ENCODE measurements around the gene NEDD8.
A peak's percentile ranks its signal among the peaks of the same experiment; 100 is the strongest.

NEDD8 gene

DNA sequence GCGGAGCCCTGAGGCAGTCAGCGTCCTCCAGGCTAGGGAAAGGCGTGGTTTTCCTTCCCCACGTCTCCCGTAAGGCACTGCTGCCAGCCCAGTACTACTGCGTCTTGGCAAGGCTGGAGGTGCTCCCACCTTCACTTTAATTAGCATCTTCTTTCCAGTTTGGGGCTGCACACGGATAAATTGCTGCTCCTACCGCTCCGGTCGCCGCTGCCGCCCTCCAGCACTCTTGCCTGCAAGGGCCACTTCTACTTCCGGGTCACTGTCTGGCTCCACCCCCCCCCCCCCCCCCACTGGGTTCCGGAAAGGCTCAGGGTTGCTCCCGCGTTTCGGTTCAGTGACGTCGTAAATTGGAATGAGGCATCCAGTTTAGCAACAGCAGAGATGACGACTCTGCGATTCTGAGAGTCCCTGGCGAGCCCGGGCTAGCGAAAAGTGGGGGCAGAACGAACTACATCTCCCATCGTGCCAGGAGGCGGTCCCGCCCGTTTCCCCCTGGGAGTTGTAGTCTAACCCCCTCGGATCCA, at the start of gene NEDD8:
Gene NEDD8, minus strand, starts transcription at position 247 of the 524 bp plus-strand sequence. Its CDS starts 100 bp downstream, at position 147.
- peak; percentile 95 to 96 for DNase-seq (ENCODE audit: low read depth in 2 of 2)

DNA sequence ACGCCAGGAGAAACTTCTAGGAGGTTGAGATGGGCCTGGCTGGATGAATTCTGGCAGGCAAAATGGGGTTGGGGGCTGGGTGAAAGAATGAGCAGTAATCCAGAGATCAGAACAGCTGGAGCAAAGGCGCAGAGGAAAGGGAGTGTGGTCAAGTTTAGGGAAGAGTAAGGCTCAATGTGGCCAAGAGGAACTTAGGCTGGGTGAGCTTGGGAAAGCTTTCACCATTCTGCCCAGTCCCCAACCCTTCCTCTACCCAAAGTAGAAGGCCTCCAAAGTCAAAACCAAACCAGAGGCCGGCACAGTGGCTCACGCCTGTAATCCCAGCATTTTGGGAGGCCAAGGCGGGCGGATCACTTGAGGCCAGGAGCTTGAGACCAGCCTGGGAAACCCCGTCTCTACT, 49.5 kb upstream of the NEDD8 start:
- DNase-seq (ENCODE audit: low read depth in 2 of 2) = no peak

- DNase-seq (ENCODE audit: low read depth in 2 of 2) = no peak
These were observed 48.8 kb upstream of the NEDD8 start for GRCh38 chr14:24280797-24281460.

- DNase-seq (ENCODE audit: low read depth in 2 of 2) = no peak
These were observed 47.4 kb upstream of the NEDD8 start for GRCh38 chr14:24279301-24280186.

GRCh38 chr14:24278424-24278823, 46.3 kb upstream of the NEDD8 start:
- DNase-seq (ENCODE audit: low read depth in 2 of 2) = no peak

GRCh38 chr14:24277606-24278321, 45.6 kb upstream of the NEDD8 start:
- DNase-seq (ENCODE audit: low read depth in 2 of 2) = no peak

GRCh38 chr14:24277071-24277470, 44.9 kb upstream of the NEDD8 start:
- DNase-seq (ENCODE audit: low read depth in 2 of 2) = no peak

DNA sequence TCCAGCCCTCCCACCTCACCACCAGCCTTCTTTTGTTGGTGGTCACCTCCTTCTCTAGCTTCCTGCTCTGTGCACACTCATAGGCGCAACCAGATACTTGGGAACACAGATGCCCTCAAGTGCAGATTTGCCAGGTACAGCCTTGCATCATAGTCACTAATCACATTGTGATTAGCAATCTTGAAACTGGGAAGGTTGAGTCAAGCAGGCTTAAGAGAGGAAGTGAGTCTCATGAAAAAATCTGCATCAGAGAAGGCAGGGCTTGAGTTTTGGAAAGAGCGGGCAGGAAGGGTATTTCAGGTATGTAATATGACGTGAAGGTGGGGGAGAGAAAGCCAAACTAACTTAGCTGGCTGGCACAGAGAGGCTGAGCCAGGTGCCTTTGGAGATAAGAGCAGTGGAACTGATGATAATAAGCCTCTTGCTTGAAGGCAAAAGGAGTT, 42.0 kb upstream of the NEDD8 start:
- DNase-seq (ENCODE audit: low read depth in 2 of 2) = no peak

GRCh38 chr14:24273422-24273998, 41.3 kb upstream of the NEDD8 start:
- no peak for DNase-seq (ENCODE audit: low read depth in 2 of 2)

DNA sequence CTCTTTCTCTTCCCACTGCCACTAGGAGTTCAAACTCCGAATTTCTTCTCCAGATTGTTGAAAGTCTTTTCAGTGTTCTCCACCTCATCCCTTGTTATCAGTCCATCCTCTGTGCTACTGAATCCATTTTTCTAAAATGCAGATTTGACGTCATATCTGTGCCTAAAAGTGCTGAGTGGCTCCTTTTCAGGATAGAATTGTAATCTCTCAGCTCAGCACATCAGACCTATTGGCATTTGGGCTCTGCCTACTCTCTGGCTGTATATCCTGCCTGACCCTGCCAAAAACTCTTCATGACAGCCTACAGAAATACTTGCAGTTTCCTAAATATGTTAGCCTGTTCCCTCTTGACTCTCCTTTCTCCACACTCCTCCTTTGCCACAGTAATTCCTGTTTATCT, 40.3 kb upstream of the NEDD8 start:
- DNase-seq (ENCODE audit: low read depth in 2 of 2) = no peak

GRCh38 chr14:24271834-24272263, 39.7 kb upstream of the NEDD8 start:
- DNase-seq (ENCODE audit: low read depth in 2 of 2) = no peak

- peak; percentile 60 to 64 for DNase-seq (ENCODE audit: low read depth in 2 of 2)
These were observed 39.1 kb upstream of the NEDD8 start, which contains the start of gene RABGGTA for GRCh38 chr14:24271134-24271833. Gene RABGGTA (minus strand): TSS chr14:24271597. CDS start chr14:24271115, 482 bp downstream.

- DNase-seq (ENCODE audit: low read depth in 2 of 2) = no peak
These were observed 38.5 kb upstream of the NEDD8 start for GRCh38 chr14:24270537-24271133.

- DNase-seq (ENCODE audit: low read depth in 2 of 2) = no peak
These were observed 37.9 kb upstream of the NEDD8 start for GRCh38 chr14:24269910-24270536.

DNA sequence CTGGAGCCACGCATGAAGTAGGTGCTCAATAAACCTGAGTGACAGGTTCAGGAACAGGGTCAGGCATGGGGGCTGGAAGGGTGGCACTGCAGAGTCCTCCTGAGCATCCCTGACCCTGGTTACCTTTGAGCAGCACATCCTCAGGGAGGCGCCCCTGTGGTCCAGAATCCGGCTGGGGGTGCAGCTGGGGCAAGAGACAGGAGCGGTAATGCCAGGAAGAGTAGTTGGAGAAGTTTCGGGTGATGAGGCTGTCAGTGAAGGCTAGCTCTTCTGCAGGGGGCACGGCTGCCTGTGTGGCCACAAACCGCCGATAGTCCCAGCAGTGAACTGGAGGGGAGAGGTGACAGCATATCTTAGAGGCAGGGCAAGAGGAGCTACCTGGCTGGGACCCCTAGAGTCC, 37.2 kb upstream of the NEDD8 start:
- no peak for DNase-seq (ENCODE audit: low read depth in 2 of 2)

DNA sequence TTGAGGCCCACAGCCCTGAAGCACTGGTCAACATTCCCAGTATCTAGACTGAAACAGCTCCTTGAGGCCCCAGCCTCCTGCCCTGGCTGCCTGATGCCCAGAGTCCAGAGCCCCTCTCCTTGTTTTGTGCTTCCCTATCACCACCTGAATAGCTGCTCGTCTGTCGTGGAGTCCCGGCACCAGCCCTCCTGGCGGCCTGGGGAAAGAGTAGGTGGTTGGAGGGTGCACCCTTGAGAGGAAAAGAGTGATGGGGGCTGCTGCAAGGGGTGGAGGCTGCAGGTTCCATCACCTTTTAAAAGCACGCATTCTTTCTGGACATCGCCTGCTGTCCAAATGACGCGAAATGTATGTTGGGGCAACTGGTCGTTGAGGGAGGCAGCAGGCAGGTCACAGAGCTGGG, 36.1 kb upstream of the NEDD8 start:
- no peak for DNase-seq (ENCODE audit: low read depth in 2 of 2)

- no peak for DNase-seq (ENCODE audit: low read depth in 2 of 2)
These were observed 35.3 kb upstream of the NEDD8 start for GRCh38 chr14:24267516-24267915.

DNA sequence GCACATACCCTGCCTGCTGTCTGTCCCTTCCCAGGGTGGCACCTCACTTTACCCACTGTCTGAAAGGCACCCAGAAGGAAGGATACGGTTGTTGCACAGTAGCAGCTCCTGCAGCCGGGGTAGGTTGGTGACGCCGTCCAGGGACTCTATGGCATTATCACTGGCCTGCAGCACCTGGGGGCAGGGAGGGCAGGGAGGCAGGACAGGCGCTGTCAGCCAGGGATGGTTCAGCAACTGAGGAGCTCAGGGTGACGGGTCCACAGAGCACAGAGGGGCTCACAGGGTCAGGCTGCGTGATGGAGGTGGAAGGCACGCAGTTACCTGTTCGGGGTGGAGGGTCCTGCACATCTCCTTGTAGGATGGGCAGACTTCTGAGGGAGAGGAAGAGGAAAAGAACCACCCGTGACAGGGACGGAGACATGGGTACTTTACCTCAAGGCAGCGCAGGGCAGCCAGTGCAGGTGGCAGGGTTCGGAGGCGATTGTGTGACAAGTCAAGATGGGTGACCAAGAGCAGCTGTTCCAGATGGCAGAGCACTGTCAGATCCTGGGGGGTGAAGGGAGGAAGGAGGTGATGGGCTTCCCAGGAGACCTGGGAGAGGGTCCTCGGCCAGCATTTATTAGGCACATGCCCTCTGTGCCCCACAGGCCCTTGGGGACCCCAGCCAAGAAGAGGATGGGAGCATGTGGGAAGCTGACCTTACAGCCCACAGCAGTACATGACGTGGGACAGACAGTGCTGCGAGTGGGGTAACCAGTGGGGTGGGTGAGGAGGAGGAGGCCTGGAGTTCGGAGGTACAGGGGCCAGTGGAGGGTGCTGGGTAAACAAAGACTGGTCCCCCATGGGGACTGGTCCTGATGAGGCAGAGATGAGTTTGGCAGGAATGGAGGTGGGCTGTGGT, 34.4 kb upstream of the NEDD8 start:
- DNase-seq (ENCODE audit: low read depth in 2 of 2) = no peak

DNA sequence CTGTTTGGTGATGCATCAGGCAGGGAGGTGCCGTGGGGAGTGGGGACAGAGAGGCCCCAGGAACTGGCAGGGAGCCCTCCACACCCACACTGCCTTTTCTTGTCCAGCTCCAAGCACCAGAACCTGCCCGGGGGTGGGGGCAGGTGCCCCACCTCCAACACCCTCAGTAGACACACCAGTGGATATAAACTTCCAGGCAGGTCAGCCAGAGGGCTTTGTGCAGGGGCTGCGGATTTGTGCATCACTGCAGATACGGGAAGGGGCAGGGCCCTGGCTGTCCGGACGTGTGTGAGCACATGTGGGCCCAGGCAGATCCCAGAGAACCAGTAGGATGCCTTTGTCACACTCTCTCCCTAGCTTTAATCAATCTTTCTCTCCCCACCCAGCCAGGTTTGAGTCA, 32.1 kb upstream of the NEDD8 start:
- DNase-seq (ENCODE audit: low read depth in 2 of 2) = no peak

All from fibroblast of skin of left quadriceps (primary cell).